Measurements from ENCODE around the gene CCDC74A. TPM values are rescaled to one million over a fixed set of nuclear protein-coding genes. Genes with fewer than 3 reads are reported as not detected.
"Not testable (repeated sequence)": the region's sequence is repeated elsewhere in the genome, so short reads cannot be mapped to it uniquely, and the experiment has no call there.

The CCDC74A gene
- total RNA-seq, 1 donor from 2014 or later = 1.5 TPM

DNA sequence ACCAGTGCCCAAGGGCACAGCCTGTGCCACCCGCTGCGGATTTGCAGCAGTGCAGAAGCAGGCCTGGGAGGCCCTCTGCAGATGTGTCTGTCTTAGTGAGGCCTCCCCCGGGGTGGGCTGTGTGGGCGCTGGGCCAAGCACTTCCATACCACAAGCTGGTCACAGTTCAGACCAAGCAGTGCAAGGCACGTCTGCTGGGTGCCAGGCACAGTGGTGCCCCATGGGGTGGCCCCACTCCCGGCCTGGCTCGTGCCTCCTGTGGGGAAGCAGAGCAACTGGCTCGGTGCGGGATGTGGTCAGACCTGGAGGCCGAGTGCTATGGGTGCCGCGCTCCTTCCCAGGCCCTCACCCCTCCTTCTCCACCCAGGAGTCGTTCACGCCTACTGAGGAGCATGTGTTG, 12.5 kb upstream of the CCDC74A start:
- Mint-ChIP-seq H3K36me3 (ENCODE audit: low read depth) (peaks cover 23% of the 10 kb centered on the region), H3K4me1 (peaks cover 10% of the 10 kb centered on the region), H3K27ac (peak overlapping the region; percentile 37)
- H3K27me3 Mint-ChIP-seq; H3K4me3 Mint-ChIP-seq; intact Hi-C loops (cut with micrococcal nuclease); H3K9me3 Mint-ChIP-seq; DNase-seq: not testable (repeated sequence)

DNA sequence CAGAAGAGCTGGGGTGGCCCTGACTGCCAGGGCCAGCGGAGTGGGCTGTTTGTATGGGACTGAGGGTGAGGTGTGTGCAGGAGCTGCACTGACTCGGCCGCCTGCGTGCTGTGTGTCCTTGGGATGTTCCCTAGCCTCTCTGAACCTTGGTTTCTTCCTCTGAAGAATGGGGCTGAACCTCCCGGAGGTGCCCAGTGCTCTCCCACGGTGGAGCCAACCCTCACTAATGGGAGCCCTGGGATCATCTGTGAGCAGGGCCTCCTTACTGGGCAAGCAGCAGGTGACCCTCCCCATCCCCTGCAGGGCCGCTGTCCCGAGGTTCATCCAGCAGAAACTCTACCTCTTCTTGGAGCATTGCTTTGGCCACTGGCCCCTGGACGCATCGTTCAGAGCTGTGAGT, 11.7 kb upstream of the CCDC74A start:
- Mint-ChIP-seq H3K27ac (no peak overlapping the region), H3K4me3 (no peak overlapping the region), H3K27me3 (no peaks in the 10 kb centered on the region), H3K4me1 (peaks cover 10% of the 10 kb centered on the region), H3K36me3 (ENCODE audit: low read depth) (peaks cover 23% of the 10 kb centered on the region), H3K9me3 (no peaks in the 10 kb centered on the region)
- no peak for DNase-seq
- intact Hi-C loops (cut with micrococcal nuclease) = no loop called here

DNA sequence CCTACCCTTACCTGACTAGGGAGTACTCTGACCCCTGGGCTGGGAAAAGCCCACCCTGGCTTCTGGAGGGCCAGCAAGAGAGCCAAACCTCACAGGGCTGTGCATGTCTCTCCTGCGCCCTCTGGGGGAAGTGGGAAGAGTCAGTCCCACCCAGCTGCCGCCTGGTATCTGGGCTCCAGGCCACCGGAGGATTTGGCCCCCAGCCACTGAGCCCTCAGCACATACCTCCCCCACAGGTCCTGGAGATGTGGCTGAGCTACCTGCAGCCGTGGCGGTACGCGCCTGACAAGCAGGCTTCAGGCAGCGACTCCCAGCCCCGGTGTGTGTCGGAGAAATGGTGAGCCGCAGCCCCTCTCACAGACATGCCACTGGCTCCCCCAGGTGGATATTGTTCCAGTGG, 11.1 kb upstream of the CCDC74A start:
- not testable (repeated sequence) for H3K27ac Mint-ChIP-seq

DNA sequence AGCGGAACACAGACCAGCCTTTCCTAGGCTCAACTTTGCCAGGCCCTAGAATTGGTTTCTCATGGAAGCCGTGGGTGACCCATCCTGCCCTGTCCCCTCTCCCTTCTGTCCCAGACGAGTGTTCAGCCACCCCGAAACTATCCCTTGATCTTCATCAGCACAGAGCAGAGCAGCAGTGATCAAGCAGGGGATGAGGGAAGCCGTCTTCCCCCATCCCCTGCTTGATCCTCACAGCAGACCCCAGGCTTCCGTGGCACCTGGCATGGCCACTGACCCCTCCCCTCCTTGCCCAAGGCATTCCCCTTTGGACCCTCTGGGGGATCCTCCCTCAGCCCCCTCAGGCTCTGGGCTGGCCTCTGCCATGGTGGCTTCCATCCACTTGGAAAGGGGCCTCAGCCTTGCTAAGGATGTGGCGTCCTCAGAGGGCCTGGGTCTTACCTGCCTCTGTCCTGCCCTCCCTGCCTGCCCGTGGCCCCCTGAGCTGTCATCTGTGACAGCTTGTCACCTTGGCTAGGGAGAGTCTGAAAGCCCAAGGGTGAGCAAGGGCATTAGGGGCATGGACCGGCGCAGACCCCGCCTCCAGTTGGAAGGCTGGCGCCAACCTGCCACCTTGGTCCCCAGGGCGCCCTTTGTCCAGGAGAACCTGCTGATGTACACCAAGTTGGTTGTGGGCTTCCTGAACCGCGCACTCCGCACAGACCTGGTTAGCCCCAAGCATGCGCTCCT, 10.4 kb upstream of the CCDC74A start:
- Mint-ChIP-seq H3K36me3 (ENCODE audit: low read depth) (peaks cover 27% of the 10 kb centered on the region), H3K27me3 (no peaks in the 10 kb centered on the region), H3K27ac (no peak overlapping the region), H3K9me3 (no peaks in the 10 kb centered on the region), H3K4me3 (no peak overlapping the region), H3K4me1 (peaks cover 9% of the 10 kb centered on the region)
- DNase-seq = no peak
- intact Hi-C loops (cut with micrococcal nuclease) = no loop called here

More for the DNA sequence above, 11.1 kb upstream of the CCDC74A start:
- H3K9me3 Mint-ChIP-seq; H3K27me3 Mint-ChIP-seq; intact Hi-C loops (cut with micrococcal nuclease); H3K4me3 Mint-ChIP-seq; DNase-seq: not testable (repeated sequence)
- Mint-ChIP-seq H3K36me3 (ENCODE audit: low read depth) (peaks cover 23% of the 10 kb centered on the region), H3K4me1 (peaks cover 10% of the 10 kb centered on the region)

DNA sequence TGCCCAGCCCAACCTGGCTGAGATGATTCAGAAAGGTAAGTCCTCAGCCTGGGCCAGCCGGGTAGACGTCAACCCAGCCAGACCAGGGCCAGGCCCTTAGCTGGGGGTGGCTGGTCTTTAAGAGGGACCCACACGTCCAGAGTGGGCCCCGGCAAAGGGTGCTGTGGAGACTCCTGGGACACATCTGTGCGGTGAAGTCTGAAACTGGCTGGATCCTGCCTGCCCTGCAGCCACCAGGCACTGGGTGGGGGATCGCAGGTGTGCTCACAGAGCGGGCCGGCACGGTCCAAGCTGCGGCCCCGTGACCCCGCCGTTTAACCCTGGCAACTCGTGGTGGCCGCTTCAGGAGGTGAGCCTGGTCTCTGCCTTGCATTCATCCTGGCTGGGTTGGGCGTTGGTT, 9.8 kb upstream of the CCDC74A start:
- DNase-seq; H3K27ac Mint-ChIP-seq; H3K4me3 Mint-ChIP-seq; H3K27me3 Mint-ChIP-seq; H3K9me3 Mint-ChIP-seq; H3K4me1 Mint-ChIP-seq; intact Hi-C loops (cut with micrococcal nuclease): not testable (repeated sequence)
- peaks cover 23% of the 10 kb centered on the region for H3K36me3 Mint-ChIP-seq (ENCODE audit: low read depth)

DNA sequence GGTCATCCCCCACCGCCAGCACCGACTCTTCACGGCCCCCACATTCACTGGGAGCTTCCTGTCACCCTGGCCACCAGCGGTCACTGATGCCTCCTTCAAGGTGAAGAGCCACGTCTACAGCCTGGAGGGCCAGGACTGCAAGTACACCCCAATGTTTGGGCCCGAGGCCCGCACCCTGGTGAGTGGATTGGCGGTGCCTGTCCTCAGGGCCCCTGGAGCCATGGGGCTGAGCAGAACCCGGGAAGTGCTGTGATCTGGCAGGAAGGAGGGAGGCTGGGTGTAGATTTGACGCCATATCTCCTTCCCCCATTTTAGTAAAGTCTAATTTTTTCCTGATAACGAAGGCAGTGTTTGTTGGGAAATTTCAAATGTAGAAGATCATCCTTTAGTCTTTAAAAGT, 9.2 kb upstream of the CCDC74A start:
- H3K9me3 Mint-ChIP-seq; intact Hi-C loops (cut with micrococcal nuclease); DNase-seq; H3K27ac Mint-ChIP-seq; H3K27me3 Mint-ChIP-seq; H3K4me1 Mint-ChIP-seq; H3K4me3 Mint-ChIP-seq: not testable (repeated sequence)
- peaks cover 23% of the 10 kb centered on the region for H3K36me3 Mint-ChIP-seq (ENCODE audit: low read depth)

DNA sequence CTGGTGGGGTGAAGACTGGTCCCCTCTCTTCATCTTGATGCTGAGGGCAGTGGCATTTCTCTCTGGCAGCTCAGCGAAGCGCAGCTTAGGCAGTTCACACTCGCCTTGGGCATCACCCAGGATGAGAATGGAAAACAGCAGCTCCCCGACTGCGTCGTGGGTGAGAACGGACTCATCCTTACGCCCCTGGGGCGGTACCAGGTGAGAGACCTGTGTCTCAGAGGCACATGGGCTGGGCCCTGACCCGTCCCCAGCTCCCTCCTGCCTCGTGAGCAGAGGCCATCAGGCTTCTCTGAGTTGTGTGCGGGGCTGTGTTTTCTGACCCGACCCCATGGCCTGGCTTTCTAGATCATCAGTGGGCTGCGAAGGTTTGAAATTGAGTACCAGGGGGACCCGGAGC, 8.2 kb upstream of the CCDC74A start:
- Mint-ChIP-seq H3K9me3 (no peaks in the 10 kb centered on the region), H3K27ac (no peak overlapping the region), H3K4me3 (no peak overlapping the region), H3K27me3 (no peaks in the 10 kb centered on the region), H3K36me3 (ENCODE audit: low read depth) (peaks cover 15% of the 10 kb centered on the region), H3K4me1 (peaks cover 2% of the 10 kb centered on the region)
- intact Hi-C loops (cut with micrococcal nuclease) = no loop called here
- DNase-seq = no peak

DNA sequence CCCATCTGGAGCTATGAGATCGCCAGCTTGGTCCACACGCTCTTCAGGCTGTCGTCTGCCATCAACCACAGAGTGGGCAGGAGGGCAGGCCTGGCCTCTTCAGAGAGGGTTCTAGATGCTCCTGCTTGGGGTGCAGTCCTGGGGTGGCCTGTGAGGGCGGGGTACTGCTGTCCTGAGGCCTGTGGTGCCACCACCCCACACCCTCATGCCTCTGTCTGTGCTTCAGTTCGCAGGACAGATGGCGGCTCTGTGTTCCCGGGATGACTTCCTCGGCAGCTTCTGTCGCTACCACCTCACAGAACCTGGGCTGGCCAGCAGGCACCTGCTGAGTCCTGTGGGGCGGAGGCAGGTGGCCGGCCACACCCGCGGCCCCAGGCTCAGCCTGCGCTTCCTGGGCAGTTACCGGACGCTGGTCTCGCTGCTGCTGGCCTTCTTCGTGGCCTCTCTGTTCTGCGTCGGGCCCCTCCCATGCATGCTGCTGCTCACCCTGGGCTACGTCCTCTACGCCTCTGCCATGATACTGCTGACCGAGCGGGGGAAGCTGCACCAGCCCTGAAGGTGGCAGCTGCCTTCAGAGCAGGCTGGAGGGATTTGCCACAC, 7.7 kb upstream of the CCDC74A start:
- not testable (repeated sequence) for H3K4me1 Mint-ChIP-seq

DNA sequence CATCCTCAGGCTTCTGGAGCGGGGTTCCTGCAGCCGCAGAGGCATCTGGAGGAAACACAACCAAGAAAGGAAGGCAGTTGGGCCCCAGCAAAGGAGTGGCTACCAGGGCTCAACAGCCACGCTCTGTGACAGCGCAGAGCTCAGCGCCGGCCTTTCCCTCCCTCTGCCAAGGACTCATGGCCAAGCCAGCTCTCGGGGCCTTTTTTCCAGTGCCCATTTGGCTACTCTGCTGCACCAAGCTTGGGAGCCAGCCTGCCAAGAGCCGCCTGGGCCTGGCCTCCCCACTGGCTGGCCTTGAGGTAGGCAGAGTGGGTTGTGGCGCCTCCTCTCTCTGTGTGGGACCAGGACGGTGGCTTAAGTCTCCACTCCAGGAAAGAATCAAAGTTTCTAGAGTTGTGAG, 7.2 kb upstream of the CCDC74A start:
- Mint-ChIP-seq H3K4me1 (no peaks in the 10 kb centered on the region), H3K36me3 (ENCODE audit: low read depth) (peaks cover 15% of the 10 kb centered on the region), H3K27ac (no peak overlapping the region), H3K9me3 (no peaks in the 10 kb centered on the region), H3K4me3 (no peak overlapping the region), H3K27me3 (no peaks in the 10 kb centered on the region)
- intact Hi-C loops (cut with micrococcal nuclease) = no loop called here
- DNase-seq = no peak

More for the DNA sequence above, 7.7 kb upstream of the CCDC74A start:
- H3K27ac Mint-ChIP-seq; H3K9me3 Mint-ChIP-seq; H3K27me3 Mint-ChIP-seq; H3K4me3 Mint-ChIP-seq; intact Hi-C loops (cut with micrococcal nuclease); DNase-seq: not testable (repeated sequence)
- H3K36me3 Mint-ChIP-seq (ENCODE audit: low read depth) = peaks cover 15% of the 10 kb centered on the region

DNA sequence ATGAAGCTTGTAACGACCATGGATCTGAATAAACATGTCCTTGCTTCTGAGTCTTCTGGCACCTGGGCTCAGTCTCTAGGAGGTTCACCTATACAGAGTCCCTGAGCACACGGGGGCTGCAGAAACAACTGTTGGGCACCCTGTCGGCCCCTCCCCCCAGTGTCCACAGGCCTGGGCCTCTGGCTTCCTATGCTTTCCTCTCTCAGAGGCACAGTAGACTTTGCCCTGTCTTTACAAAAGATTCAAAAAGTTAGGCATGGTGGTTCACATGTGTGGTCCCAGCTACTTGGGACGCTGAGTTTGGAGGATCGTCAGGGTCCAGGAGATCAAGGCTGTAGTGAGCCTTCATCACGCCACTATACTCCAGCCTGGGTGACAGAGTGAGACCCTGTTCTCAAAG, 6.2 kb upstream of the CCDC74A start:
- H3K36me3 Mint-ChIP-seq (ENCODE audit: low read depth) = peaks cover 15% of the 10 kb centered on the region
- H3K4me1 Mint-ChIP-seq; H3K27me3 Mint-ChIP-seq; intact Hi-C loops (cut with micrococcal nuclease); H3K27ac Mint-ChIP-seq; H3K9me3 Mint-ChIP-seq; H3K4me3 Mint-ChIP-seq; DNase-seq: not testable (repeated sequence)

DNA sequence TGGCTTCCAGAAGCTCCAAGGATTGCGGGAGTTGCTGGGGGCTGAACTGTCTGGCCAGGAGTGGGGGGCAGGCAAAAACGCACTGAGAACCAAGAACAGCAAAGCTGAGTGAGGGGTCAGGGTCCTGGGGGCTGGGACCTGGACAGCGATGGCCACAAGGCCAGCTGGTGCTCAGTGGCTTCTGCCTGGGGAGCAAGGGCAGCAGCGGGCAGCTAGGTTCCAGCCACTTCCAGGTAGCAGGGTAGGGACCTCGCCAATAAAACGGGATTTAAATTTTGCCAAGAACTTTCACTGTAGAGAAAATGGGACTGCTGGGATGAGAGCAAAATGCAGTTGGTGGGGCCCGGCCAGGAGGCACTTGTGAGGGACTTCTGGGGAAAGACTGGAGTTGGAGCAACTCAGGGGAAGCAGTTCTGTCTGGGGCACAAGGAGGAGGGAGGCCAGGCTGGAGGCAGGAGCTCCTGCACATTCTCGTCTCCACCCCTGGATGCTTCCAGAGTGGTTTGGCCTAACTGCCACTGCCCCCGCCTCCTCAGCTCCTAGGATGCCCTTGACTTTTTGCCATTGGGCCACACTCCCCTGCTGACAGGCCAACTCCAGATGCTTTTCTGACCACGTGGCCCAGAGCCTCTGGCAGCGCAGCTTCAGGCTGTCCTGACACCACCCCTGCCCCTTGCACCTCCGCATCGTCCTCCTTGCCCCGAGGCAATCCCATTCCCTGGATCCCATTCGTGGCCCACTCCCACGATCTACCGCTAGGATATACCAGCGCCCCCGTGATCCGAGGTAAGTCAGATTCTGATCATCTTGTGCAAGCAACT, 5.5 kb upstream of the CCDC74A start:
- intact Hi-C loops (cut with micrococcal nuclease) = no loop called here
- no peaks in the 10 kb centered on the region for H3K9me3 Mint-ChIP-seq
- no peak for DNase-seq
- H3K27me3 Mint-ChIP-seq = no peaks in the 10 kb centered on the region
- H3K27ac Mint-ChIP-seq = no peak overlapping the region
- no peaks in the 10 kb centered on the region for H3K4me1 Mint-ChIP-seq
- no peak overlapping the region for H3K4me3 Mint-ChIP-seq
- H3K36me3 Mint-ChIP-seq (ENCODE audit: low read depth) = peaks cover 12% of the 10 kb centered on the region

DNA sequence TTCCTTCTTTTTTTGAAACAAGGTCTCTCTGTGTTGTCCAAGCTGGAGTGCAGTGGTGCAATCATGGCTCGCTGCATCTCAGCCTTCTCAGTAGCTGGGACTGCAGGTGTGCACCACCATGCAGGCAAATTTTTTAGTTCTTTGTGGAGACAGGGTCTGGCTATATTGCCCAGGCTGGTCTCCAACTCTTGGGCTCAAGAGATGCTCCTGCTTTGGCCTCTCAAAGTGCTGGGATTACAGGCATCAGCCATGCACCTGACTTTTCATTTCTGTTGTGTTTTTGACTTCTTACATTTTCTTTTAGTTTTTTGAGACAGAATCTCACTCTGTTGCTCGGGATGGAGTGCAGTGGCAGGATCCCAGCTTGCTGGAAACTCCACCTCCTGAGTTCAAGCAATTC, 2.4 kb upstream of the CCDC74A start:
- DNase-seq; intact Hi-C loops (cut with micrococcal nuclease); H3K36me3 Mint-ChIP-seq (ENCODE audit: low read depth); H3K27ac Mint-ChIP-seq; H3K27me3 Mint-ChIP-seq; H3K4me3 Mint-ChIP-seq; H3K9me3 Mint-ChIP-seq: not testable (repeated sequence)
- peaks cover 11% of the 10 kb centered on the region for H3K4me1 Mint-ChIP-seq

DNA sequence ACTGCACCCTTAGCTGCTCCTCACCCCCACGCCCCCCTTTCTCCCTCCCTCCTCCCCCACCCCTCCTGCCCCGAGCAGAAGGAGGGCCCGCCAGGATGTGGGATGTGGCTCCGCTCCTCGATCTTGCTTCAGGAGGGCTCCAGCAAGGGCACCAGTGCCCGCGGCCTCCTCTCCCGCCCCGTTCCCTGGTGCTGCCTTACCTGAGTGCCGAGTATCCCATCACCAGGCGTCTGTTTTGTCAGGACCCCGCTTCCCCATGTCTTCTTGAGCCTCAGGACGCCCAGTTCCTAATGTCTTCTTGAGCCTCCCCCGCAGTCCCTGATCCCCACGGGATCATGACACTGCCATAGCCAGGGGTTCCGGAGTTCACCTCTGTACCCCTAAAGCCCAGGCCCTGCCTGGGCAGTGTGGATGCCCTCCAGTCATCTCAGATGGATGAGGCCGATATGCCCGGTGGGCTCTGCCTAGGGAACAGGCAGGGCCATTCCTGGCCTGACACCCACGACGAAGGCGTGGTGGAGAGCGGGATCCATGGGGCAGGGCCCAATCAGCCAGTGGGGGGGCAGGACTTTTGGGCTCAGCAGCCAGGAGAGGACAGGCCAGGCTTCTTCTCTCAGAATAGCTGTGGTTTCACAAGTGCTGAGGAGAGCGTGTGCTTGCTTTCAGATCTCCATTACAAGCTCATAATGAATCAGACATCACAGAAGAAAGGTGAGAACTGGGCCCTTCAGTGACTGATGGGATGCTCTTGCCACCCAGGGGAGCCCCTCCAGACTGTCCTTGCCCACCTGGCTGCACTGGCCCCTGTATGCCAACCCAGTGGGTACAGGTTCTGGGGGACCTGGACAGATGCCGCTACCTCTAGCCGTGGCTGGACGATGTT, 1.5 kb downstream of the CCDC74A start:
- DNase-seq; H3K36me3 Mint-ChIP-seq (ENCODE audit: low read depth); intact Hi-C loops (cut with micrococcal nuclease); H3K9me3 Mint-ChIP-seq; H3K27me3 Mint-ChIP-seq: not testable (repeated sequence)
- peak overlapping the region; percentile 74 for H3K4me3 Mint-ChIP-seq
- H3K27ac Mint-ChIP-seq = peak overlapping the region; percentile 10
- peaks cover 11% of the 10 kb centered on the region for H3K4me1 Mint-ChIP-seq

All from activated CD4-positive, alpha-beta T cell treated with anti-CD3 and anti-CD28 coated beads, Interleukin-2, amount 10 ng/mL, durations not matched to agents 24 days and 14 days (primary cell).